K562 (cell line): Measurements from ENCODE around the gene RUNX1. TPM values are rescaled to one million over a fixed set of nuclear protein-coding genes. Genes with fewer than 3 reads are reported as not detected.

ENCODE experiments used
- ATAC-seq: fragments of 200-7000 bp; cut with Tn5 transposase; 3 replicates; pipeline ENCODE4 v1.9.1; 2020; ENCODE audit warnings: moderate library complexity
- BruUV-seq: library from RNA; stranded (reverse); fragments of 400-500 nt; replicated peaks from 2 replicates; lab custom pipeline; 2021; lab: Mats Ljungman, UMichigan
- CTCF ChIA-PET: fragments of 300-600 bp; formaldehyde crosslinking; extraction: SDS; loops from one replicate; lab custom pipeline; 2021; ENCODE audit warnings: low intra/inter-chr PET ratio; lab: Yijun Ruan, JAX
- POLR2A ChIA-PET: fragments of 300-600, 350-650 bp; sonication (Branson Sonifier 250); formaldehyde crosslinking; extraction: SDS; loops from one replicate; lab custom pipeline; 2021; ENCODE audit warnings: antibody characterized with exemption, inconsistent platforms; lab: Yijun Ruan, JAX
- DNase-seq, 4 experiments: peaks; one replicate each; pipeline versions ENCODE4 v3.0.0 to v3.0.0-alpha.2; 2011 to 2018; ENCODE audit warnings: low spot score in 3 of 4, mixed read lengths in 3 of 4; ENCODE audit errors: extremely low read depth in 1 of 4
- FAIRE-seq: peaks from 2 replicates; lab custom pipeline; 2011; peaks lifted over from hg19 to GRCh38; lab: Jason Lieb, UNC
- H2AFZ ChIP-seq: 2 replicates; pipeline ENCODE4 v1.6.0; 2011; ENCODE audit warnings: low read depth, low read length, control low read depth, inconsistent platforms
- H3K27ac ChIP-seq: fragments of 200-600 bp; 3 replicates; pipeline ENCODE4 v1.8.0; 2011; ENCODE audit warnings: low read depth, mild to moderate bottlenecking, control low read depth, inconsistent platforms, low read length, moderate library complexity, mixed read lengths; ENCODE audit errors: extremely low read depth
- H3K27me3 ChIP-seq, 2 experiments: fragments of 300-600 bp in 1 of 2; 2 replicates in 1 of 2; 3 replicates in 1 of 2; pipeline versions ENCODE4 v1.6.0 to v1.8.0; 2011; ENCODE audit warnings: inconsistent platforms in 2 of 2, low read length in 2 of 2, mild to moderate bottlenecking in 1 of 2, mixed read lengths in 1 of 2, moderate library complexity in 1 of 2; ENCODE audit not compliant: control insufficient read depth in 2 of 2, insufficient read depth in 2 of 2
- H3K36me3 ChIP-seq: fragments of 300-600 bp; 3 replicates; pipeline ENCODE4 v1.8.0; 2011; ENCODE audit warnings: mild to moderate bottlenecking, low read length, inconsistent platforms; ENCODE audit not compliant: control insufficient read depth, insufficient read depth
- H3K4me1 ChIP-seq, 2 experiments: fragments of 200-600 bp in 1 of 2; replicated peaks in 1 of 2; 2 replicates in 1 of 2; 3 replicates in 1 of 2; pipeline versions ENCODE4 v1.5.1 to v1.8.0; 2011; ENCODE audit warnings: inconsistent platforms in 2 of 2, low read length in 2 of 2, mild to moderate bottlenecking in 1 of 2, mixed read lengths in 1 of 2, moderate library complexity in 1 of 2; ENCODE audit not compliant: control insufficient read depth in 2 of 2, insufficient read depth in 2 of 2
- H3K4me2 ChIP-seq: 2 replicates; pipeline ENCODE4 v1.6.1; 2011; ENCODE audit warnings: low read length, control low read depth, inconsistent platforms, mixed read lengths; ENCODE audit not compliant: insufficient read depth
- H3K4me3 ChIP-seq: fragments of 200-600 bp; sonication (generic), shearing (Covaris generic); 2 replicates; pipeline ENCODE4 v1.5.1; 2016; ENCODE audit warnings: control low read depth, inconsistent platforms
- H3K79me2 ChIP-seq: fragments of 200-600 bp; 3 replicates; pipeline ENCODE4 v1.8.0; 2011; ENCODE audit warnings: low read length, inconsistent platforms; ENCODE audit not compliant: control insufficient read depth, insufficient read depth
- H3K9ac ChIP-seq, 2 experiments: 2 replicates each; pipeline versions ENCODE4 v1.6.0 to v1.6.1; 2011; ENCODE audit warnings: low read depth in 2 of 2, low read length in 2 of 2, control low read depth in 1 of 2, inconsistent platforms in 1 of 2, mild to moderate bottlenecking in 1 of 2, mixed read lengths in 1 of 2; ENCODE audit not compliant: insufficient read depth in 1 of 2
- H3K9me1 ChIP-seq: one replicate; pipeline ENCODE4 v1.6.0; 2011; ENCODE audit warnings: inconsistent platforms, mild to moderate bottlenecking, low read length, moderate library complexity; ENCODE audit not compliant: control insufficient read depth, insufficient read depth
- H3K9me3 ChIP-seq: replicated peaks from 2 replicates; pipeline ENCODE4 v1.5.1; 2011; ENCODE audit warnings: low read depth, low read length, inconsistent platforms; ENCODE audit not compliant: control insufficient read depth, insufficient read depth
- H4K20me1 ChIP-seq: replicated peaks from 2 replicates; pipeline ENCODE4 v1.6.1; 2011; ENCODE audit warnings: low read length, inconsistent platforms, mixed read lengths; ENCODE audit not compliant: control insufficient read depth, insufficient read depth
- L3MBTL2 ChIP-seq: fragments of 450-650 bp; IDR thresholded peaks from 2 replicates; pipeline ENCODE4 v1.6.1; 2016; ENCODE audit warnings: mild to moderate bottlenecking, moderate library complexity
- NFYB ChIP-seq: IDR thresholded peaks from 2 replicates; pipeline ENCODE4 v1.6.1; 2011; ENCODE audit warnings: mild to moderate bottlenecking, moderate library complexity; ENCODE audit not compliant: insufficient read length; ENCODE audit errors: extremely low read depth
- RAD21 ChIP-seq, 2 experiments: fragments of 250-450 bp in 1 of 2; fragments of 450-650 bp in 1 of 2; sonication (Bioruptor Pico) in 1 of 2; formaldehyde crosslinking in 1 of 2; IDR thresholded peaks in 1 of 2; conservative IDR thresholded peaks in 1 of 2; 2 replicates each; pipeline versions ENCODE4 v1.4.0 to v1.8.0; 2020 to 2022; ENCODE audit warnings: mild to moderate bottlenecking in 2 of 2, moderate library complexity in 1 of 2
- SREBF1 ChIP-seq: fragments of 150-350 bp; IDR thresholded peaks from 2 replicates; pipeline ENCODE4 v1.6.1; 2014; ENCODE audit warnings: antibody characterized with exemption, low read depth, low read length, borderline replicate concordance
- STAT5A ChIP-seq: IDR thresholded peaks from 2 replicates; pipeline ENCODE4 v1.6.1; 2012; ENCODE audit warnings: low read length, inconsistent platforms, borderline replicate concordance
- ZNF583 ChIP-seq: fragments of 250-450 bp; sonication (Bioruptor Pico); IDR thresholded peaks from 2 replicates; pipeline ENCODE4 v1.4.0; 2020
- ZNF766 ChIP-seq: fragments of 200-800 bp; sonication (Bioruptor generic); conservative IDR thresholded peaks from 2 replicates; pipeline ENCODE4 v1.6.1; 2016; ENCODE audit warnings: missing genetic modification characterization, missing compliant biosample characterization
- WGBS: fragments of 100-300 bp; shearing (Covaris generic); methylation state at CpG from one replicate; pipeline ENCODE4 v1.1.6; 2016; ENCODE audit warnings: low coverage, mixed read lengths; ENCODE audit not compliant: insufficient coverage; ENCODE audit errors: missing lambda C conversion rate; 5-methylcytosine and 5-hydroxymethylcytosine counted together
- in situ Hi-C: fragments of 300-500 bp; cut with MboI; formaldehyde crosslinking; loops from 4 replicates; pipeline ENCODE4 v1.15.0; 2018; ENCODE audit warnings: inconsistent platforms, mixed read lengths
- intact Hi-C: fragments of 100-400 bp; cut with micrococcal nuclease; formaldehyde crosslinking; loops from 2 replicates; pipeline ENCODE4 v1.14.2; 2022
- polyA plus RNA-seq, 8 experiments: library from polyadenylated mRNA; depleted of rRNA in 4 of 8; stranded (reverse) in 5 of 8; unstranded in 3 of 8; fragments of >200 nt; fragmentation: Nextera tagmentation in 2 of 8; fragmentation: Illumina TruSeq in 1 of 8; extraction: Ambion mirVana in 2 of 8; extraction: Trizol in 1 of 8; gene quantifications; 2 replicates each; pipeline versions ENCODE4 v1.2.1 to v1.2.3, GENCODE V29; 2011 to 2014; ENCODE audit warnings: inconsistent platforms in 1 of 8, missing spikeins in 1 of 8
- total RNA-seq, 7 experiments: library from RNA; depleted of rRNA in 6 of 7; stranded (reverse); fragments of >200 nt in 6 of 7; fragmentation: Illumina TruSeq in 2 of 7; extraction: Trizol in 2 of 7; gene quantifications; 2 replicates each; pipeline versions ENCODE4 v1.2.1 to v1.2.3, GENCODE V29; 2011 to 2021; ENCODE audit warnings: low replicate concordance in 1 of 7
- TF ChIP-seq, protein P1 (sequence below): fragments of 200-400 bp; formaldehyde crosslinking; IDR thresholded peaks from 2 replicates; pipeline ENCODE4 v1.6.1; 2017; ENCODE audit warnings: mild to moderate bottlenecking, low read depth, low read length, moderate library complexity
- TF ChIP-seq, protein P2 (sequence below): fragments of 450-650 bp; formaldehyde crosslinking; IDR thresholded peaks from 2 replicates; pipeline ENCODE4 v1.4.0; 2020; ENCODE audit warnings: mild to moderate bottlenecking, moderate library complexity
- TF ChIP-seq, protein P3 (sequence below): fragments of 450-650 bp; formaldehyde crosslinking; IDR thresholded peaks from 2 replicates; pipeline ENCODE4 v1.4.0; 2022; ENCODE audit warnings: mild to moderate bottlenecking, moderate library complexity
- TF ChIP-seq, protein P4 (sequence below): fragments of 450-650 bp; formaldehyde crosslinking; IDR thresholded peaks from 2 replicates; pipeline ENCODE4 v1.4.0; 2020; ENCODE audit warnings: mild to moderate bottlenecking, moderate library complexity

RUNX1 gene
- total and polyA plus RNA-seq, 9 of the 15 experiments (the other 6 are each of a cell fraction or from before 2014, with no cell fraction given) = 2.2 to 68.6 (median 17.8) TPM

DNA sequence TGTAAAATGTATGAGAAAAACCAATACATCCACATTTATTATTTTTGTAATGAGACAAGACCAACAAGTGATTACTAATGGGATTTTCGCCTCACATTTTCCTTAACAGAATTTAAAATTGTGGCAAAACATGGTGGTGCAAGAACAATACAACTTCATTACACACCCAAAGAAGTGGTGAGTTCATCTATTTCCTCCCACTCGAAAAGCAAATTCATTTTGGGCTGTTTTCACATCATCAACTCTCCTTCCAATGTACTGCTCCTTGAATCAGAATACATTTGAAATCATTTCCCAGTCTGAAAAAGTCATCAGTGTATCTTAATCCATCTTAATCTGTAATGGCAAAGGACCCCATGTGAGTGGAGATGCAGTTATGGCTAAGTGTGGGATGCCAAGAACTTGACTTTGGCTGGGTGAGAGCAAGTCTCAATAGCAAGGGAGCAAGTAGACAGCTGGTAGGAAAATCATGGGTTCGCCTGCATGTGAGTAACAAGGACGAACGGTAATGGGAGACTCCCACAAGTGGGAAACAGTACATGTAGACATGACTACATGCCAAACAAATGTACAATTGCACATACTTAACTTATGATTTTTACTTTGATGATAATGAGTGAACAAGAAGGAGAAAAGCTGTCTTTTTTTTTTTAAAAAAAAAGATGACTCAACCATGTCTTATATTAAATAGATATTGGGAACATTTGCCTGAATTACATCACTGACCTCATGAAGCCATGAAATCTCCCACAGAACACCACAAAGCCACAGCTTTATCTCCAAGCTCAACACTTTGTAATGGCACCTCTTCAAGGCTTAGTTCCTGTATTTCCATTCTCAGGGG lies 46.0 kb downstream of the RUNX1 start (continued):
- TF ChIP-seq, protein P1, sequence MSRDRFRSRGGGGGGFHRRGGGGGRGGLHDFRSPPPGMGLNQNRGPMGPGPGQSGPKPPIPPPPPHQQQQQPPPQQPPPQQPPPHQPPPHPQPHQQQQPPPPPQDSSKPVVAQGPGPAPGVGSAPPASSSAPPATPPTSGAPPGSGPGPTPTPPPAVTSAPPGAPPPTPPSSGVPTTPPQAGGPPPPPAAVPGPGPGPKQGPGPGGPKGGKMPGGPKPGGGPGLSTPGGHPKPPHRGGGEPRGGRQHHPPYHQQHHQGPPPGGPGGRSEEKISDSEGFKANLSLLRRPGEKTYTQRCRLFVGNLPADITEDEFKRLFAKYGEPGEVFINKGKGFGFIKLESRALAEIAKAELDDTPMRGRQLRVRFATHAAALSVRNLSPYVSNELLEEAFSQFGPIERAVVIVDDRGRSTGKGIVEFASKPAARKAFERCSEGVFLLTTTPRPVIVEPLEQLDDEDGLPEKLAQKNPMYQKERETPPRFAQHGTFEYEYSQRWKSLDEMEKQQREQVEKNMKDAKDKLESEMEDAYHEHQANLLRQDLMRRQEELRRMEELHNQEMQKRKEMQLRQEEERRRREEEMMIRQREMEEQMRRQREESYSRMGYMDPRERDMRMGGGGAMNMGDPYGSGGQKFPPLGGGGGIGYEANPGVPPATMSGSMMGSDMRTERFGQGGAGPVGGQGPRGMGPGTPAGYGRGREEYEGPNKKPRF = no peak
- no peak for TF ChIP-seq STAT5A

DNA sequence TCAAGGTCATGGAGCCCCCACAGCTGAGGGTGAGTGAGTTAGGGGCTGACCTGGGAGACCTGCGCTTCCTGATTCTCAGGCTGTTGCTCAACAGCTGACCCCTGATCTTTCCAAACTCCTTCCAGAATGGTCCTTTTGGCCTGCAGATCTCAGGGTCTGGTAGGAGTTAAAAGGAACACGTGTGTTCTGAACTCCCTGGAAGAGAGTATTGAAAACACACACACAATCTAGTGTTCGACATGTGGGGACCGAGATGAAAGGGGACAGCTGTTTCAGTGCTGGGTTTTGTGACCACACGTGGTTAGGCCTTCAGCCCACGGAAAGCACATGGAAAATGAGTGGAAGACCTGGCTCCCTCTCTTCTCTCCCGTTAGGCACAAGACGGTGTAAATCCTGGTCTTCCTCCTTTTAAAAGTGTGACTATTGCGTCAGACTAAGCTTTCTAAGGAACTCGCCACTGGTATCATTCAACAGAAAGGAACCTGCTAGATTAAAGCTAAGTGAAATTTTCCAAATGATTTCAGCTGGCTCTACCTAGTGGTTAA lies 49.6 kb downstream of the RUNX1 start:
- intact Hi-C loops (loop anchor here (5.0 kb wide), 1 partner anchor 92 kb away; no protein-coding TSS in a partner anchor), in situ Hi-C loops (no loop called here)
- no peak for ATAC-seq
- DNase-seq = no peak
- 70% methylated on average over 10 of the region's 10 CpGs for WGBS
- ChIA-PET POLR2A (interaction anchor here (0.9 kb wide), 1 partner anchor 9 kb away, joined by 3 read pairs; no protein-coding TSS in a partner anchor), CTCF (no interaction called here)
- Histone ChIP-seq H3K79me2 (no peaks in the 10 kb centered on the region; the same call in 2 of the 3 replicates), H3K4me2 (no peak overlapping the region), H3K9me1 (no peaks in the 10 kb centered on the region), H3K27ac (peak overlapping the region; percentile 41; the same call in 2 of the 3 replicates), H3K4me3 (no peak overlapping the region), H3K9ac (no peak overlapping the region), H3K27me3 (no peaks in the 10 kb centered on the region), H3K9me3 (no peaks in the 10 kb centered on the region; the same call in 1 of the 2 replicates), H3K4me1 (peaks cover 27 to 72% of the 10 kb centered on the region in 2 experiments), H4K20me1 (no peaks in the 10 kb centered on the region), H3K36me3 (no peaks in the 10 kb centered on the region; the same call in 2 of the 3 replicates), H2AFZ (peak overlapping the region; percentile 84)
- no peak for FAIRE-seq
- no TSS peak for BruUV-seq
- TF ChIP-seq NFYB (no peak), SREBF1 (no peak), ZNF766 (CRISPR knock-in tag) (0 out of 2 replicates have a peak, but pooled peaks have one; percentile 24), ZNF583 (CRISPR knock-in tag) (no peak), RAD21 (CRISPR knock-in tag; conservative IDR thresholded peaks at IDR 0.05 in 1 of 2, IDR thresholded peaks at IDR 0.05 in 1 of 2) (peak in 1 of 2 experiments; percentile 7; a peak in 2 of 4 replicates), L3MBTL2 (peak; percentile 39; the same call in 1 of the 2 replicates)
- TF ChIP-seq, protein P2, sequence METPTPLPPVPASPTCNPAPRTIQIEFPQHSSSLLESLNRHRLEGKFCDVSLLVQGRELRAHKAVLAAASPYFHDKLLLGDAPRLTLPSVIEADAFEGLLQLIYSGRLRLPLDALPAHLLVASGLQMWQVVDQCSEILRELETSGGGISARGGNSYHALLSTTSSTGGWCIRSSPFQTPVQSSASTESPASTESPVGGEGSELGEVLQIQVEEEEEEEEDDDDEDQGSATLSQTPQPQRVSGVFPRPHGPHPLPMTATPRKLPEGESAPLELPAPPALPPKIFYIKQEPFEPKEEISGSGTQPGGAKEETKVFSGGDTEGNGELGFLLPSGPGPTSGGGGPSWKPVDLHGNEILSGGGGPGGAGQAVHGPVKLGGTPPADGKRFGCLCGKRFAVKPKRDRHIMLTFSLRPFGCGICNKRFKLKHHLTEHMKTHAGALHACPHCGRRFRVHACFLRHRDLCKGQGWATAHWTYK (CRISPR knock-in tag) = peak; percentile 79
- TF ChIP-seq, protein P3, sequence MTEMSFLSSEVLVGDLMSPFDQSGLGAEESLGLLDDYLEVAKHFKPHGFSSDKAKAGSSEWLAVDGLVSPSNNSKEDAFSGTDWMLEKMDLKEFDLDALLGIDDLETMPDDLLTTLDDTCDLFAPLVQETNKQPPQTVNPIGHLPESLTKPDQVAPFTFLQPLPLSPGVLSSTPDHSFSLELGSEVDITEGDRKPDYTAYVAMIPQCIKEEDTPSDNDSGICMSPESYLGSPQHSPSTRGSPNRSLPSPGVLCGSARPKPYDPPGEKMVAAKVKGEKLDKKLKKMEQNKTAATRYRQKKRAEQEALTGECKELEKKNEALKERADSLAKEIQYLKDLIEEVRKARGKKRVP (CRISPR knock-in tag) = peak; percentile 74
- TF ChIP-seq, protein P4, sequence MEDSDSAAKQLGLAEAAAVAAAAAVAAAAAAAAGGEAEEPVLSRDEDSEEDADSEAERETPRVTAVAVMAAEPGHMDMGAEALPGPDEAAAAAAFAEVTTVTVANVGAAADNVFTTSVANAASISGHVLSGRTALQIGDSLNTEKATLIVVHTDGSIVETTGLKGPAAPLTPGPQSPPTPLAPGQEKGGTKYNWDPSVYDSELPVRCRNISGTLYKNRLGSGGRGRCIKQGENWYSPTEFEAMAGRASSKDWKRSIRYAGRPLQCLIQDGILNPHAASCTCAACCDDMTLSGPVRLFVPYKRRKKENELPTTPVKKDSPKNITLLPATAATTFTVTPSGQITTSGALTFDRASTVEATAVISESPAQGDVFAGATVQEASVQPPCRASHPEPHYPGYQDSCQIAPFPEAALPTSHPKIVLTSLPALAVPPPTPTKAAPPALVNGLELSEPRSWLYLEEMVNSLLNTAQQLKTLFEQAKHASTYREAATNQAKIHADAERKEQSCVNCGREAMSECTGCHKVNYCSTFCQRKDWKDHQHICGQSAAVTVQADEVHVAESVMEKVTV (CRISPR knock-in tag) = peak; percentile 18; the same call in 1 of the 2 replicates
